ENCODE data around the gene SMIM13. TPM values are rescaled to one million over a fixed set of nuclear protein-coding genes. Genes with fewer than 3 reads are reported as not detected.

SMIM13 gene
- total and polyA plus RNA-seq, 2 donors (not counting 3 experiments of a cell fraction or from before 2014, with no cell fraction given): 3.2 to 14.7 TPM

- DNase-seq (ENCODE audit: low read depth, low spot score) (no peak), FAIRE-seq (no peak)
- Histone ChIP-seq H3K9me1 (replicated peaks; ENCODE audit: control insufficient read depth, extremely low read depth, insufficient read depth, low read length) (no peaks in the 10 kb centered on the region), H3K4me2 (ENCODE audit: insufficient read depth, low read length) (no peak overlapping the region), H3K4me1 (ENCODE audit: control insufficient read depth, extremely low read depth, insufficient read depth, low read length) (no peaks in the 10 kb centered on the region), H3K27me3 (ENCODE audit: control insufficient read depth in 2 of 2, insufficient read depth in 2 of 2, low read length in 2 of 2) (peaks cover 0 to 3% of the 10 kb centered on the region in 2 experiments), H4K20me1 (replicated peaks; ENCODE audit: control insufficient read depth, extremely low read depth, insufficient read depth, low read length) (no peaks in the 10 kb centered on the region), H3K27ac (ENCODE audit: insufficient read depth, low read depth, low read length) (no peak overlapping the region), H3K79me2 (ENCODE audit: control insufficient read depth, insufficient read depth, low read length) (no peaks in the 10 kb centered on the region), H3K9ac (replicated peaks; ENCODE audit: extremely low read depth, insufficient read depth, low read length) (no peak overlapping the region), H3K9me3 (replicated peaks; ENCODE audit: control insufficient read depth, insufficient read depth, low read length) (no peaks in the 10 kb centered on the region), H3K36me3 (ENCODE audit: control insufficient read depth in 2 of 2, extremely low read depth in 1 of 2, insufficient read depth in 2 of 2, low read length in 2 of 2) (no peaks in the 10 kb centered on the region), H3K4me3 (replicated peaks in 1 of 3; ENCODE audit: insufficient read depth in 1 of 3, low read depth in 1 of 3, low read length in 3 of 3) (no peak overlapping the region), H2AFZ (ENCODE audit: low read depth, low read length) (no peak overlapping the region)
- ChIA-PET CTCF (interaction anchor here (0.6 to 6.0 kb wide), 8 partner anchors 10 to 587 kb away, joined by 3 to 43 read pairs (median 3); no protein-coding TSS in a partner anchor), POLR2A (no interaction called here)
- dilution Hi-C loops (cut with MboI; ENCODE audit: extremely low pct_ligation_motif_present, low sequenced_read_pairs) (no loop called here), intact Hi-C loops (cut with micrococcal nuclease) (no loop called here)
- no TSS peak for BruUV-seq (replicated peaks)
- TF ChIP-seq EZH2 (IDR thresholded peaks at IDR 0.05; ENCODE audit: borderline replicate concordance, low read depth, low read length, severe bottlenecking) (no peak), CTCF (IDR thresholded peaks at IDR 0.05; ENCODE audit: extremely low read depth in 1 of 2, insufficient read depth in 1 of 2, low read depth in 1 of 2, low read length in 2 of 2) (no peak), POLR2A (IDR thresholded peaks at IDR 0.05; ENCODE audit: low read depth, low read length) (no peak), MAX (IDR thresholded peaks at IDR 0.05; ENCODE audit: insufficient read depth, insufficient read length) (no peak), FOS (IDR thresholded peaks at IDR 0.05; ENCODE audit: borderline replicate concordance, insufficient read depth, low read length) (no peak), JUN (IDR thresholded peaks at IDR 0.05; ENCODE audit: borderline replicate concordance, insufficient read depth, insufficient read length, low read depth) (no peak)
These were observed 28.0 kb upstream of the SMIM13 start for GRCh38 chr6:11065436-11066202.
